ENCODE measurements around the gene GABARAP. TPM values are rescaled to one million over a fixed set of nuclear protein-coding genes. Genes with fewer than 3 reads are reported as not detected.

Gene GABARAP
- polyA plus RNA-seq, 1 donor = 724 TPM

GRCh38 chr17:7222093-7222971 lies 19.9 kb downstream of the GABARAP start:
- H3K9me3 ChIP-seq (ENCODE audit: control insufficient read depth, low read depth, low read length) = no peaks in the 10 kb centered on the region
- no peak overlapping the region for H3K27ac ChIP-seq (ENCODE audit: low read length)
- peaks cover 28% of the 10 kb centered on the region for H3K4me1 ChIP-seq (ENCODE audit: control insufficient read depth, insufficient read depth, low read length)
- peaks cover 63% of the 10 kb centered on the region for H3K36me3 ChIP-seq (ENCODE audit: control insufficient read depth, insufficient read depth, low read length)
- H3K4me3 ChIP-seq (ENCODE audit: low read length) = no peak overlapping the region
- no peak for DNase-seq
- WGBS (ENCODE audit: insufficient coverage, low lambda C conversion rate) = no CpG with 5 or more reads among the region's 15 CpGs
- peaks cover 7% of the 10 kb centered on the region for H3K27me3 ChIP-seq (ENCODE audit: control insufficient read depth, insufficient read depth, low read length)

GRCh38 chr17:7221278-7222092 lies 20.8 kb downstream of the GABARAP start:
- H3K4me3 ChIP-seq (ENCODE audit: low read length) = no peak overlapping the region
- no peak for DNase-seq
- peaks cover 13% of the 10 kb centered on the region for H3K27me3 ChIP-seq (ENCODE audit: control insufficient read depth, insufficient read depth, low read length)
- H3K27ac ChIP-seq (ENCODE audit: low read length) = peak overlapping the region; percentile 90
- WGBS (ENCODE audit: insufficient coverage, low lambda C conversion rate) = no CpG with 5 or more reads among the region's 10 CpGs
- H3K4me1 ChIP-seq (ENCODE audit: control insufficient read depth, insufficient read depth, low read length) = peaks cover 28% of the 10 kb centered on the region
- no peaks in the 10 kb centered on the region for H3K9me3 ChIP-seq (ENCODE audit: control insufficient read depth, low read depth, low read length)
- H3K36me3 ChIP-seq (ENCODE audit: control insufficient read depth, insufficient read depth, low read length) = peaks cover 55% of the 10 kb centered on the region

GRCh38 chr17:7220593-7221277 lies 21.5 kb downstream of the GABARAP start:
- Histone ChIP-seq H3K36me3 (ENCODE audit: control insufficient read depth, insufficient read depth, low read length) (peaks cover 47% of the 10 kb centered on the region), H3K27ac (ENCODE audit: low read length) (peak overlapping the region; percentile 90), H3K27me3 (ENCODE audit: control insufficient read depth, insufficient read depth, low read length) (peaks cover 18% of the 10 kb centered on the region), H3K4me3 (ENCODE audit: low read length) (peak overlapping the region; percentile 85), H3K4me1 (ENCODE audit: control insufficient read depth, insufficient read depth, low read length) (peaks cover 28% of the 10 kb centered on the region), H3K9me3 (ENCODE audit: control insufficient read depth, low read depth, low read length) (no peaks in the 10 kb centered on the region)
- no CpG with 5 or more reads among the region's 11 CpGs for WGBS (ENCODE audit: insufficient coverage, low lambda C conversion rate)
- DNase-seq = peak; percentile 61 to 74

GRCh38 chr17:7219812-7220592 lies 22.2 kb downstream of the GABARAP start, which contains the start of the genes ACADVL and DLG4:
ACADVL (plus strand) TSS chr17:7219938; CDS start chr17:7219985, 47 bp downstream.
DLG4 (minus strand) TSS chr17:7219836.
- H3K27me3 ChIP-seq (ENCODE audit: control insufficient read depth, insufficient read depth, low read length) = peaks cover 24% of the 10 kb centered on the region
- no CpG with 5 or more reads among the region's 63 CpGs for WGBS (ENCODE audit: insufficient coverage, low lambda C conversion rate)
- DNase-seq = peak; percentile 86 to 90
- no peaks in the 10 kb centered on the region for H3K9me3 ChIP-seq (ENCODE audit: control insufficient read depth, low read depth, low read length)
- H3K4me3 ChIP-seq (ENCODE audit: low read length) = peak within 1 kb of the TSS; percentile 85
- H3K36me3 ChIP-seq (ENCODE audit: control insufficient read depth, insufficient read depth, low read length) = peaks cover 40% of the 10 kb centered on the region
- H3K4me1 ChIP-seq (ENCODE audit: control insufficient read depth, insufficient read depth, low read length) = peaks cover 31% of the 10 kb centered on the region
- peak within 1 kb of the TSS; percentile 90 for H3K27ac ChIP-seq (ENCODE audit: low read length)

- Histone ChIP-seq H3K27ac (ENCODE audit: low read length) (peak overlapping the region; percentile 90), H3K4me3 (ENCODE audit: low read length) (peak overlapping the region; percentile 85), H3K36me3 (ENCODE audit: control insufficient read depth, insufficient read depth, low read length) (peaks cover 33% of the 10 kb centered on the region), H3K4me1 (ENCODE audit: control insufficient read depth, insufficient read depth, low read length) (peaks cover 38% of the 10 kb centered on the region), H3K9me3 (ENCODE audit: control insufficient read depth, low read depth, low read length) (no peaks in the 10 kb centered on the region), H3K27me3 (ENCODE audit: control insufficient read depth, insufficient read depth, low read length) (peaks cover 24% of the 10 kb centered on the region)
- DNase-seq = no peak
- WGBS (ENCODE audit: insufficient coverage, low lambda C conversion rate) = 75% methylated on average over 4 of the region's 12 CpGs
Measured at GRCh38 chr17:7219229-7219811, 22.9 kb downstream of the GABARAP start.

- no CpG with 5 or more reads among the region's 6 CpGs for WGBS (ENCODE audit: insufficient coverage, low lambda C conversion rate)
- DNase-seq = no peak
- Histone ChIP-seq H3K27me3 (ENCODE audit: control insufficient read depth, insufficient read depth, low read length) (peaks cover 24% of the 10 kb centered on the region), H3K4me3 (ENCODE audit: low read length) (no peak overlapping the region), H3K9me3 (ENCODE audit: control insufficient read depth, low read depth, low read length) (no peaks in the 10 kb centered on the region), H3K36me3 (ENCODE audit: control insufficient read depth, insufficient read depth, low read length) (peaks cover 28% of the 10 kb centered on the region), H3K27ac (ENCODE audit: low read length) (no peak overlapping the region), H3K4me1 (ENCODE audit: control insufficient read depth, insufficient read depth, low read length) (peaks cover 43% of the 10 kb centered on the region)
Measured at GRCh38 chr17:7218758-7219157, 23.5 kb downstream of the GABARAP start.

- H3K27ac ChIP-seq (ENCODE audit: low read length) = no peak overlapping the region
- H3K4me1 ChIP-seq (ENCODE audit: control insufficient read depth, insufficient read depth, low read length) = peaks cover 46% of the 10 kb centered on the region
- no peak overlapping the region for H3K4me3 ChIP-seq (ENCODE audit: low read length)
- no CpG with 5 or more reads among the region's 6 CpGs for WGBS (ENCODE audit: insufficient coverage, low lambda C conversion rate)
- peaks cover 24% of the 10 kb centered on the region for H3K27me3 ChIP-seq (ENCODE audit: control insufficient read depth, insufficient read depth, low read length)
- no peak for DNase-seq
- peaks cover 22% of the 10 kb centered on the region for H3K36me3 ChIP-seq (ENCODE audit: control insufficient read depth, insufficient read depth, low read length)
- no peaks in the 10 kb centered on the region for H3K9me3 ChIP-seq (ENCODE audit: control insufficient read depth, low read depth, low read length)
Measured at GRCh38 chr17:7218166-7218565, 24.1 kb downstream of the GABARAP start.

- Histone ChIP-seq H3K9me3 (ENCODE audit: control insufficient read depth, low read depth, low read length) (no peaks in the 10 kb centered on the region), H3K4me1 (ENCODE audit: control insufficient read depth, insufficient read depth, low read length) (peaks cover 46% of the 10 kb centered on the region), H3K27me3 (ENCODE audit: control insufficient read depth, insufficient read depth, low read length) (peaks cover 28% of the 10 kb centered on the region), H3K36me3 (ENCODE audit: control insufficient read depth, insufficient read depth, low read length) (peaks cover 14% of the 10 kb centered on the region), H3K4me3 (ENCODE audit: low read length) (peak overlapping the region; percentile 30), H3K27ac (ENCODE audit: low read length) (no peak overlapping the region)
- WGBS (ENCODE audit: insufficient coverage, low lambda C conversion rate) = 20% methylated on average over 1 of the region's 32 CpGs
- no peak for DNase-seq
Measured at GRCh38 chr17:7217113-7217987, 24.9 kb downstream of the GABARAP start.
